ENCODE results near the gene PPP2R5C. TPM values are rescaled to one million over a fixed set of nuclear protein-coding genes. Genes with fewer than 3 reads are reported as not detected.

Gene PPP2R5C
- total and polyA plus RNA-seq, 2 donors: 144 to 175 TPM

DNA sequence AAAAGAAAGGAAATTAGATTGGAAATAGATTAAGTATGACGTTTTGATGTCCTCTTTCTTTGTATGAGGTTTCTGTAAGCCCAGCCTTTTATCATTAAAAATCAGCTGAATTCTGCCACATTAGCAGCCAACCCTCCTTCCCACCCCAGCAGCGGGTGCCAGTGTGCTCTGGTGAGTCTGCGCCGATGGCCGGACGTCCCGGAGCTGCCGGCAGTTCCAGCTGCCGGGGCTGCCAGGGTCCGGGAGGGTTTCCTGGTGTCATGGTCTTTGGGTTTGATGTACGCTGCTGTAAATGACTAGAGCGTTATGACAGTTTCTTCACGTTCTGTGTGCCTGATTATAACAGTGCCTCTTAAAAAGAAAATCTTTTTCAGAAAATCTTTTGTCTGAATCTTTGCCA lies 151.3 kb downstream of the PPP2R5C start:
- H3K9me3 ChIP-seq (ENCODE audit: control insufficient read depth in 2 of 2, insufficient read depth in 1 of 2, low read length in 1 of 2): no peaks in the 10 kb centered on the region
- no peaks in the 10 kb centered on the region for H3K27me3 ChIP-seq (ENCODE audit: control insufficient read depth in 2 of 2, insufficient read depth in 1 of 2, low read length in 1 of 2)
- H3K36me3 ChIP-seq (ENCODE audit: control insufficient read depth in 2 of 2, insufficient read depth in 2 of 2, low read length in 1 of 2): peaks cover 76% of the 10 kb centered on the region in 2 donors
- no peak for DNase-seq (ENCODE audit: low read depth in 6 of 9, low spot score in 9 of 9)
- no peaks in the 10 kb centered on the region for H3K4me1 ChIP-seq (ENCODE audit: control insufficient read depth in 2 of 2, insufficient read depth in 2 of 2, low read length in 2 of 2)
- H3K27ac ChIP-seq (ENCODE audit: low read depth in 1 of 2, low read length in 1 of 2): no peak overlapping the region
- no peak overlapping the region for H3K4me3 ChIP-seq (ENCODE audit: low read length in 2 of 2)
- 97% methylated on average over 13 of the region's 13 CpGs for WGBS

DNA sequence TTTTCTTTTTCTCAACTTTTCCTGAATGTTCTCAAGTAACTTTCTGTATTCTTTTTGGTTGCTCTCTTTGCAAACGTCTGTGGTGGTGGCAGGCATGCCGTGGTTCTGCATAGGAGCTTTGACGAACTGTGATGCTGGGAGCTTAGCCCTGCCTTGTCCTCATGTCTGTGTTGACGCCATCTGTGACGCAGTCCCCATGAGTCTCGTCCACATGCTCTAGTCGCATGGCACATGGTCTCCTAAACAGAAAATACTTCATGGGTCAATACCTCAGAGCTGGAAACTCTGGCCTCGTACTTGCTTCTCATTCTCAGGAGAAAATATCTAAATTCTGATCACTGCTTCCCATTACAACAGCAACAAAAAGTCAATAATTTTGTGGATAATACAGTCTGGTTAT lies 152.6 kb downstream of the PPP2R5C start:
- H3K27ac ChIP-seq (ENCODE audit: low read depth in 1 of 2, low read length in 1 of 2): no peak overlapping the region
- H3K4me1 ChIP-seq (ENCODE audit: control insufficient read depth in 2 of 2, insufficient read depth in 2 of 2, low read length in 2 of 2): no peaks in the 10 kb centered on the region
- 97% methylated on average over 8 of the region's 8 CpGs for WGBS
- peaks cover 72 to 73% of the 10 kb centered on the region in 2 donors for H3K36me3 ChIP-seq (ENCODE audit: control insufficient read depth in 2 of 2, insufficient read depth in 2 of 2, low read length in 1 of 2)
- H3K9me3 ChIP-seq (ENCODE audit: control insufficient read depth in 2 of 2, insufficient read depth in 1 of 2, low read length in 1 of 2): no peaks in the 10 kb centered on the region
- no peak overlapping the region for H3K4me3 ChIP-seq (ENCODE audit: low read length in 2 of 2)
- H3K27me3 ChIP-seq (ENCODE audit: control insufficient read depth in 2 of 2, insufficient read depth in 1 of 2, low read length in 1 of 2): no peaks in the 10 kb centered on the region
- no peak for DNase-seq (ENCODE audit: low read depth in 6 of 9, low spot score in 9 of 9)

DNA sequence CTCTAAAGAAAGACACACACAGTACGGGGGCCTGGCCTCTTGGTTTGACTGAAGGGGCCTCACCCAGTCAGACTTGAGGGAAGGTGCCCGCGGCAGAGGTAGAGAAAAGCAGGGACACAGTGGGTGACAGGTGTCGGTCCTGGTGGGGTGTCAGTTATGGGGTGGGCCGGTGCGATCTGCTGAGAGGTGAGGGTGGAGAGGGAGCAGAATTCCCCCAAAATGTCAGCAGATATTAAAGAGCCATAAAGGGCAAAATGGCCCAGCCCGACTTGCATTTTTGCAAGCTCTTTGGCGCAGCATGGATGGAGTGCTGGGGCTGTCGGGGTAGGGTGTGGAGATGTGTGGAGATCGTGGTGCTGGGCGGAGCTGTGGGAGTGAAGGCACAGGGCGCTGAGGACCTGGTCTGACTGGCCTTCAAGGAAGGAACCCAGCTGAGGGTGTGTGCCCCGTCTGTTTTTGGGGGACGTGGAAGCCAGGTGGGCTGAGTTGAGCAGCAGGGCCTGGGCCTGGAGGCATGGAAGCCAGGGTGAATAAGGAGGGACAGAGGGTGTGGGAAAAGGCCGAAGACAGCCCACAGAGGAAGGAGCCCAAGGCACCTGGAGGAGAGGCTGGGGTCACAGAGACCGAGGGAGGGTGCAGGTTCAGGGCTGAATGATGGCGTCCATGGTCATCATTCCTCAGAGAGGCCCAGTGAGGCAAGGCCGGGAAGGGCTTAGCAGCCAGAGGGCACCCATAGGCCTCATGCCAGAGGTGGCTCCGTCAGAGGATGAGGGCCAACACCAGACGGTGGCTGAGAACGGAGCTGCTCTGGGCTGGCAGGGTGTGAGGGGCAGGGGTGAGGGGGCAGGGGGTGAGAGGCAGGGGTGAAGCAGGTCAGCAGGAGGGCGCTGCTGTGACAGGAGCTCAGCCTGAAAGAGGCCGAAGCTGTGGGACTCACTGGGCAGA lies 154.6 kb downstream of the PPP2R5C start:
- 99% methylated on average over 23 of the region's 23 CpGs for WGBS
- Histone ChIP-seq H3K4me3 (ENCODE audit: low read length in 2 of 2) (no peak overlapping the region), H3K27ac (ENCODE audit: low read depth in 1 of 2, low read length in 1 of 2) (no peak overlapping the region), H3K9me3 (ENCODE audit: control insufficient read depth in 2 of 2, insufficient read depth in 1 of 2, low read length in 1 of 2) (no peaks in the 10 kb centered on the region), H3K36me3 (ENCODE audit: control insufficient read depth in 2 of 2, insufficient read depth in 2 of 2, low read length in 1 of 2) (peaks cover 68 to 78% of the 10 kb centered on the region in 2 donors), H3K27me3 (ENCODE audit: control insufficient read depth in 2 of 2, insufficient read depth in 1 of 2, low read length in 1 of 2) (no peaks in the 10 kb centered on the region), H3K4me1 (ENCODE audit: control insufficient read depth in 2 of 2, insufficient read depth in 2 of 2, low read length in 2 of 2) (no peaks in the 10 kb centered on the region)
- DNase-seq (ENCODE audit: low read depth in 6 of 9, low spot score in 9 of 9): no peak

DNA sequence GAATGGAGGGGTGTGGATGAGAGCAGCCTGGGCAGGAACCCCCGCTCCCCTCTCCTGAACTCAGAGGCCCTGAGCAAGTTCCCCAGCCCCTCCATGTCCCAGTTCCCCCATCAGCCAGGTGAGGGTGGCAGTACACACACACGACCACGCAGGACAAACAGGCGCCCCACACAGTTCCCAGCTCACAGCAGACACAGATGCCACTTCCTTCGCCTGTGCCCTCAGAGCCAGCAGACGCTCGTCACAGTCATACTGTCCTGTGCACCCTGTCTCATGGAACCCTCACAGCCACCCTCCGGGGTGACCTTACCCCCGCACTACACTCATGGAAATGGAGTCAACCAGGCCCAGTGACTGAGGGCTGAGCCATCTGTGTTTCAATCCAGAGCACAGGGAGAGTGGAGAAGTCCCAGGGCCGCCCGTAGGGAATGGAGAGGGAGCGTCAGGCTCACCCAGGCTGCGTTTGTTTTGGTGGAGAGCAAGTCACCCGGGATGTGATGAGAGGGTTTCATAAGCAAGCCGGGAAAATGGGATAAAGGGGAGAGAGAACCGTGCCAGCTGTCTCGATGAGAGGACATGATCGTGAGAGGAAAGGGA lies 155.4 kb downstream of the PPP2R5C start:
- Histone ChIP-seq H3K4me3 (ENCODE audit: low read length in 2 of 2) (no peak overlapping the region), H3K4me1 (ENCODE audit: control insufficient read depth in 2 of 2, insufficient read depth in 2 of 2, low read length in 2 of 2) (no peaks in the 10 kb centered on the region), H3K27me3 (ENCODE audit: control insufficient read depth in 2 of 2, insufficient read depth in 1 of 2, low read length in 1 of 2) (no peaks in the 10 kb centered on the region), H3K27ac (ENCODE audit: low read depth in 1 of 2, low read length in 1 of 2) (no peak overlapping the region), H3K9me3 (ENCODE audit: control insufficient read depth in 2 of 2, insufficient read depth in 1 of 2, low read length in 1 of 2) (no peaks in the 10 kb centered on the region), H3K36me3 (ENCODE audit: control insufficient read depth in 2 of 2, insufficient read depth in 2 of 2, low read length in 1 of 2) (peaks cover 71 to 78% of the 10 kb centered on the region in 2 donors)
- WGBS: 98% methylated on average over 18 of the region's 18 CpGs
- no peak for DNase-seq (ENCODE audit: low read depth in 6 of 9, low spot score in 9 of 9)

DNA sequence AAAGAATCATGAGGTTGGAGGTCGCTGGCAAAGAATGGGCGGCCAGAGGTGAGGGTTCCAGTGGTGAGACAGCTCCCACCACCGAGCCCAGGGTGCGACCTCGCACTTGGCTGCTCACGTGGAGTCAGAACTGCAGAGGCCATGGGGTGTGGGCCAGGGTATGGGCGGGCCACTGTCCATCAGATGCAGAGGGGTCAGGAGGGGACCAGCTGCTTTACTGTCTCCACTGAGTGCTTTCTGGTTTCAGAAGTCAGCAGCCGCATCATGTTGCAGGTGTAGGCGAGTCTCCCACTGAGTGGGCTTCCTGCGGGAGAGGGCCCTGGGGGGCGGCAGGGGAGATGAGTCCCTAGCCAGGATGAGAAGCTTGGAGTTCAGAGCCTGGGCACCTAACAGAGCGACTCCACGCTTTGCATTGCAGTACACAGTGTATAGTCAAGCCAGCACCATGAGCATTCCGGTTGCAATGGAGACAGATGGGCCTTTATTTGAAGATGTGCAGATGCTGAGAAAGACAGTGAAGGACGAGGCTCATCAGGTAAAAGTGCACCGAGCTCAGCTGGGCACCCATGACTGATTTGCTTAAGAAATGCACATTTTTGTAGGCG lies 156.0 kb downstream of the PPP2R5C start:
- 97% methylated on average over 17 of the region's 17 CpGs for WGBS
- no peaks in the 10 kb centered on the region for H3K27me3 ChIP-seq (ENCODE audit: control insufficient read depth in 2 of 2, insufficient read depth in 1 of 2, low read length in 1 of 2)
- peaks cover 67 to 78% of the 10 kb centered on the region in 2 donors for H3K36me3 ChIP-seq (ENCODE audit: control insufficient read depth in 2 of 2, insufficient read depth in 2 of 2, low read length in 1 of 2)
- H3K4me3 ChIP-seq (ENCODE audit: low read length in 2 of 2): no peak overlapping the region
- no peaks in the 10 kb centered on the region for H3K4me1 ChIP-seq (ENCODE audit: control insufficient read depth in 2 of 2, insufficient read depth in 2 of 2, low read length in 2 of 2)
- H3K27ac ChIP-seq (ENCODE audit: low read depth in 1 of 2, low read length in 1 of 2): no peak overlapping the region
- DNase-seq (ENCODE audit: low read depth in 6 of 9, low spot score in 9 of 9): no peak
- H3K9me3 ChIP-seq (ENCODE audit: control insufficient read depth in 2 of 2, insufficient read depth in 1 of 2, low read length in 1 of 2): no peaks in the 10 kb centered on the region

DNA sequence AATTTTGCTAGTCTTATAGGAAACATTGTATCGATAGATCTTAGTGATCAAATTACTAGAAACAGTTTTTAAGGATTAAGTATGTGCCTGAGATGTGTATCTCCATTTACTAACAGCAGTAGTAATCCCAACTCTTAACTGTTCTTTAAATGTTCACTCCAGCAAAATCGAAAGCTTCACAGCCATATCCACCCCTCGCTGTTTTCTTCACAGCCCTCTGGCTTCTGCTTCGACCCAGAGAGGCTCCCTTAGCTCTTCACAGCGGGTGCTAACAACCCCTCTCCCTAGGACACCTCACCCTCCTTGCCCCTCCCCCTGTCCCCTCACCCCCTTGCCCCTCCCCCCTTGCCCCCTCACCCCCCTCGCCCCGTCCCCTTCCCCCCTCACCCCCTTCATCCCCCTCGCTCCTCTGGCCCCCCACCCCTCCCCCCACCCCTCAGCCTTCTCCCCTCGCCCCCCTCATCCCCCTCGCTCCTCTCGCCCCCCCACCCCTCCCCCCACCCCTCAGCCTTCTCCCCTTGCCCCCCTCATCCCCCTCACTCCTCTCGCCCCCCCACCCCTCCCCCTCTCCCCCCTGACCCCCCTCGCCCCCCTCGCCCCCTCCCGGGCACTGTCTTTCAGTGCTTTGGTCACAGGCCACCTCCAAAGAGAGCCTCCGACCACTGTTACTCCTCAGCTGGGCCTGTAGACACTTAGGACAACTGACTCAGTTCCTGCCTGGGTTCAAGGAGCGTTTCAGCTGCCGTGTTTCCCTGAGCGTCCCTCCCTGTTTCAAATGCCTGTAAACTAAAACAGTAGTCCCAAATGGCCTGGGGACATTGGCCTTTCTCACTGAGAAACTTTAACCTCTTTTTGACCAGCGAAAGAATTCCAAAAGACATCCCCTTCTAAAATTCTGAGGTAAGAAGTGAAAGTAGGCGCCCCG lies 156.8 kb downstream of the PPP2R5C start:
- Histone ChIP-seq H3K4me3 (ENCODE audit: low read length in 2 of 2) (no peak overlapping the region), H3K9me3 (ENCODE audit: control insufficient read depth in 2 of 2, insufficient read depth in 1 of 2, low read length in 1 of 2) (no peaks in the 10 kb centered on the region), H3K36me3 (ENCODE audit: control insufficient read depth in 2 of 2, insufficient read depth in 2 of 2, low read length in 1 of 2) (peaks cover 59 to 81% of the 10 kb centered on the region in 2 donors), H3K27ac (ENCODE audit: low read depth in 1 of 2, low read length in 1 of 2) (no peak overlapping the region), H3K4me1 (ENCODE audit: control insufficient read depth in 2 of 2, insufficient read depth in 2 of 2, low read length in 2 of 2) (no peaks in the 10 kb centered on the region), H3K27me3 (ENCODE audit: control insufficient read depth in 2 of 2, insufficient read depth in 1 of 2, low read length in 1 of 2) (no peaks in the 10 kb centered on the region)
- DNase-seq (ENCODE audit: low read depth in 6 of 9, low spot score in 9 of 9): no peak
- 92% methylated on average over 17 of the region's 22 CpGs for WGBS

DNA sequence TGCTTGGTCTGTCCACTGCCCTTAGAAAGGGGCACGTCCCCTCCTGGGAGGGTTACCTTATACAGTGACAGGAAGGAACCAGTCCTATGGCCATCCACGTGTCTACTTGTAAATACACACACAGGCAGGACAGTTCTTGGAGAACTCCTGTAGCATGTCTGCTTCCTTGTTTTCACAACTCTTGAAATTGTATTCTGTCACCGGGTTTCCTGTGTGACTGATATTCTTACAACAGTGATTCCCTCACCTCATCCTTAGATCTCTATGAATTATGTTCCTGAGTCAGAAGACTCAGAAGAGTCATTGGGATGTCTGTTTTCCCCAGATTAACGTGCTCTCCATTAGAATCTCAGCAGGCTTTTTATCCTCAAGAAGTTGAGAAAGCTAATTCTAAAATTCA lies 158.8 kb downstream of the PPP2R5C start:
- H3K4me1 ChIP-seq (ENCODE audit: control insufficient read depth in 2 of 2, insufficient read depth in 2 of 2, low read length in 2 of 2): no peaks in the 10 kb centered on the region
- no peak overlapping the region for H3K27ac ChIP-seq (ENCODE audit: low read depth in 1 of 2, low read length in 1 of 2)
- no peak for DNase-seq (ENCODE audit: low read depth in 6 of 9, low spot score in 9 of 9)
- H3K9me3 ChIP-seq (ENCODE audit: control insufficient read depth in 2 of 2, insufficient read depth in 1 of 2, low read length in 1 of 2): no peaks in the 10 kb centered on the region
- 94% methylated on average over 4 of the region's 4 CpGs for WGBS
- no peak overlapping the region for H3K4me3 ChIP-seq (ENCODE audit: low read length in 2 of 2)
- peaks cover 50 to 67% of the 10 kb centered on the region in 2 donors for H3K36me3 ChIP-seq (ENCODE audit: control insufficient read depth in 2 of 2, insufficient read depth in 2 of 2, low read length in 1 of 2)
- no peaks in the 10 kb centered on the region for H3K27me3 ChIP-seq (ENCODE audit: control insufficient read depth in 2 of 2, insufficient read depth in 1 of 2, low read length in 1 of 2)

DNA sequence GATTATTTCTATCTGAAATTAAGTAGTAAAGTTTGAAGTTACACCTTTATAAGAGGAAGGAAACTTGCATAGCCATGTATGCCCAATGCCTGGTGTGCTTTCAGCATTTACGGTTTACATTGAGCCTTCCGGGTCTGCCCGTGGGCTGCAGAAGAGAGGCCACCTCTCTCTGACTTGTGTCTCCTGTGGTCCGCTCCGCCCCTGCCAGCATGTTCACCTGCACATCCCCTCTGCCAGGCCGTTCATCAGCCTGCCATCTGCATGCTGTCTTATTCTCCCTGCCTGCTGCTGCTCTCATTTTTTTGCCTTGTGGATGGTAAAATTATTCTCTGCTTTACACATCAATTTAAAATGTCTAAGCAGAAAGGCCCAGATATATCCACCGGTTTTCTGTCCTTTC lies 161.4 kb downstream of the PPP2R5C start:
- H3K36me3 ChIP-seq (ENCODE audit: control insufficient read depth in 2 of 2, insufficient read depth in 2 of 2, low read length in 1 of 2): peaks cover 43 to 51% of the 10 kb centered on the region in 2 donors
- 92% methylated on average over 7 of the region's 7 CpGs for WGBS
- no peaks in the 10 kb centered on the region for H3K27me3 ChIP-seq (ENCODE audit: control insufficient read depth in 2 of 2, insufficient read depth in 1 of 2, low read length in 1 of 2)
- H3K4me1 ChIP-seq (ENCODE audit: control insufficient read depth in 2 of 2, insufficient read depth in 2 of 2, low read length in 2 of 2): no peaks in the 10 kb centered on the region
- no peak overlapping the region for H3K4me3 ChIP-seq (ENCODE audit: low read length in 2 of 2)
- DNase-seq (ENCODE audit: low read depth in 6 of 9, low spot score in 9 of 9): no peak
- no peak overlapping the region for H3K27ac ChIP-seq (ENCODE audit: low read depth in 1 of 2, low read length in 1 of 2)
- H3K9me3 ChIP-seq (ENCODE audit: control insufficient read depth in 2 of 2, insufficient read depth in 1 of 2, low read length in 1 of 2): no peaks in the 10 kb centered on the region
